GM21367 (cell line): ENCODE data around the gene LRCH3.

ENCODE experiments used
- ATAC-seq: cut with Tn5 transposase; IDR thresholded peaks from one replicate; pipeline ENCODE4 v1.9.1; 2021; ENCODE audit not compliant: unreplicated experiment

Gene LRCH3

DNA sequence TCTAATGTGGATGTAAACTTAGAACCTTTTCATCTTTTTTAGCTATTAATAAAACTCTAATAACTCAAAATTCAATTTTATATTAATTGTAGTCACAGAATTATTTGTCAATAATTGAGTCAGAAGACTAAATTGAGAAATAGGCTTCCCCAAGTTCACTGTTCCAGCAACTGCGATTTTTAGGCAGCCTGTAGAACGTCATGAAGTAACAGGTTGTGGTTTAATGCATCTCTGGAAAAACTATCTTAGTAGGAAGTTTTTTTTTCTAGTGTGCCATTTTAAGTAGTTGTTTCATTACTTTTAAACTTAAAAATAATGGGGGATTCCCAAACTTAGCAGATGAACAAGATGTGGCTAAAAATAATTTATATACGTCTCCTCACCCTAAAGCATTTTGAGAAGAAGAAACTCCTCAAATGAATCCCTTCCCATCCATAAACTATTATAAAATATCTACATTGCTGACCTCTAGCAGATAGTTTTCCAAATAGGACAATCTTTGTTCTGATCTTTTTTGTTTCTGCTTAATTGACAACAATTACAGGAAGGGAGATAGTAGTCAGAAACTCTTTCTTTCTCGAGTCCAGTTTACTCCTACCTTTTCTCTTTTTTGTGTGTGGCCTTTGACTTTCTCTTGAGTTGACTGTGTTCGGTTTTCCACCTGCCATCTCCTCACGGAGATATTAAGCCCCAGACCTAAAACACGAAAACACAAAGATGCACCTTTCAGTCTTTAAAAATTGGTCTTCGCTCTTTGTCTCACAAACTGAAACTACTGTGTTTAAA, 43.1 kb downstream of the LRCH3 start:
- no peak for ATAC-seq

DNA sequence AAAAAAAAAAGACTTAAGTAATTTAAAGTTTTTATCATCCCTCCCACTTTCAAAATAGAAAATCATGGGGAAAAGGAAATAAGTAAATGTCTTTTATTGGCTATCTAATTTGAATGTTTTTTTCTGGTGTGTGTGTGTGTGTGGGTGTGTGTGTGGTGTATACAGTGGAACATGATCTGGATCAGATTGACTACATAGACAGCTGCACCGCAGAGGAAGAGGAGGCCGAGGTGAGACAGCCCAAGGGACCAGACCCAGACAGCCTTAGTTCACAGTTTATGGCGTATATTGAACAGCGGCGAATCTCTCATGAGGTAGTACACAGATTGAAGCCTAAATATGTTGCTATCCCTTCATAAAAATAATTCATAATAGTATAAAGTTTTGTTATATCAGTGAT, 44.5 kb downstream of the LRCH3 start:
- ATAC-seq = no peak

DNA sequence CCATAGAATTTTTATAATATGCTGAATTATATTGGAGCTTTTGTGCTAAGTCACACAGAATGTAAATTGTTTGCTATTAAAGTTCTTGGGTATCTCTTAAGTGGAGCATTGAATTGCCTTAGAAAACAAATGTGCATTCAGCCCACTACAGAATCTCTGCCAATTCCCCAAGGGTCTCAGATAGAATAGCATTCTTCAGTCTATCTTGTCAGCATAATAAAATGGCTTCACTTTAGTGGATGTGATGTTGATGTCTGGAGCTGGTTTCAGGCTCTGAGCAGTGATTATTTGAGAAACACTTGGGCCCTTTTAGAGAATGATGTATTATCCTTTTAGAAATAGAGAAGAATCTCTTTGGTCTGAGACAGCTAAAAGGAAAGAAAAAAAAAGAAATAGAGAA, 45.2 kb downstream of the LRCH3 start:
- ATAC-seq = no peak

DNA sequence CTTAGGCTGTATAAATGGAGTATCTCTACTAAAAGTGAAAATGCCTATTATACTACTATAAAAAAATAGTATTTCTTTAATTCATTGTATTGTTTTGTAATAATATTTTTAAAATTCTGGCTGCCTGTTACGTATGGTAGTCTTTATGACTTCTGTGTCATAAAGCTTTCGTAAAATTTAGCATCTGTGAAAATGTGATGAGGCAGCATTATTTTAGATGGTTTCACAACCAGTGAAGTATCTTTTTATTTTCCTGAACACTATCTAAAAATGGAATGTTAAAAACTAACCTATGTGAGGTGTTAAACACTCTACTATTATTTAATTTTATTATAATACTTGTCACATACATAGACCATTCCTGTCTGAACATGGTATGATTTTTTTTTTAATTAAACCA, 46.2 kb downstream of the LRCH3 start:
- ATAC-seq = no peak

DNA sequence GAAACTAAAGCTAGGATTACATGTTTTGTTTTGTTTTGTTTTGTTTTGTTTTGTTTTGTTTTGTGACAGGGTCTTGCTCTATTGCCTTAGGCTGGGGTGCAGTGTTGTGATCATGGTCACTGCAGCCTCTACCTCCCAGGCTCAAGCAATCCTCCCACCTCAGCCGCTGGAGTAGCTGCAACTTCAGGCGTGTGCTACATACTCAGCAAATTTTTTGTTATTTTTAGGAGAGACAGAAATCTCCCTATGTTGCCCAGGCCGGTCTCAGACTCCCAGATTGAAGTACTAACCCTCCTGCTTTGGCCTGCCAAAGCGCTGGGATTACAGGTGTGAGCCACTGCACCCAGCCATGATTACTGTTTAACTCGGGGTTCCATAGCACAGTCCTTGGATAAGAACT, 50.7 kb downstream of the LRCH3 start:
- no peak for ATAC-seq

DNA sequence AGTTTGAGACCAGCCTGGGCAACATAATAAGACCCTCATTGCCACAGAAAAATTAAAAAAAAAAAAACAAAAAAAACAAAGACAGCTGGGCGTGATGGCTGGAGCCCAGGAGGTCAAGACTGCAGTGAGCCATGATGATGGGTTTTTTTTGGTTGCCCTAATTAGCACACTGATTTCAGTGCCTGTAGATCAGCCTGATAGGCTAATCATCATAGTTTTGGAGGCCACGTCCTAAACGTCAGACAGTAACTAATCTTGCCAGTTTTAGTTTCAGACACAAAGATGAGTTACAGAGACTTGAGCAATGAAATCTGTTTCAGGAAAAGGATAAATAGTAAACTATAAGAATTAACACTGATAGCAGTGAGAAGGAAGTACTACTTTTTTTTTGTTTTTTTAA, 55.4 kb downstream of the LRCH3 start:
- no peak for ATAC-seq

DNA sequence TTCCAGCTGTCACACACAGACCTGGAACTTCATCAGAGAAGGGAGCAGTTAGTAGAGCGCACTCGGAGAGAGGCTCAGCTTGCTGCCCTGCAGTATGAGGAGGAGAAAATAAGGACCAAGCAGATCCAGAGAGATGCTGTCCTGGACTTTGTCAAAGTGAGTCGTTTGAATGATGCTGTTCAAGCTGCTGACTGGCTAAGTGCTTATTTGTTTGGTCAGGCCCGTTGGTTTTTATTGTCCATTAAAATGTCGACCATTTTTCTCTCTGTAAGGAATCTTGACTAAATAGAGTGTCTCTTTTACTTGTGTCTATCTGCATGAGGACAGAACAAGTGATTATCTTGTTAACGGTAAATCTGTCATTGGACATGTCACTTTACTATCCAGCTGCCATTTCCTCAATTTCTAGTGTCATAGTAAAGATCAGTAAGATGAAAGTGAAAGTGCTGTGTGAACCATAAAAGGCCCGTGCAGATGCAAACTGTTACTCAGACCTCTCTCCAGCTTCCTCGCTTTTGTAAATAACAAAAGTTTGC, 56.9 kb downstream of the LRCH3 start:
- peak; percentile 71 for ATAC-seq

DNA sequence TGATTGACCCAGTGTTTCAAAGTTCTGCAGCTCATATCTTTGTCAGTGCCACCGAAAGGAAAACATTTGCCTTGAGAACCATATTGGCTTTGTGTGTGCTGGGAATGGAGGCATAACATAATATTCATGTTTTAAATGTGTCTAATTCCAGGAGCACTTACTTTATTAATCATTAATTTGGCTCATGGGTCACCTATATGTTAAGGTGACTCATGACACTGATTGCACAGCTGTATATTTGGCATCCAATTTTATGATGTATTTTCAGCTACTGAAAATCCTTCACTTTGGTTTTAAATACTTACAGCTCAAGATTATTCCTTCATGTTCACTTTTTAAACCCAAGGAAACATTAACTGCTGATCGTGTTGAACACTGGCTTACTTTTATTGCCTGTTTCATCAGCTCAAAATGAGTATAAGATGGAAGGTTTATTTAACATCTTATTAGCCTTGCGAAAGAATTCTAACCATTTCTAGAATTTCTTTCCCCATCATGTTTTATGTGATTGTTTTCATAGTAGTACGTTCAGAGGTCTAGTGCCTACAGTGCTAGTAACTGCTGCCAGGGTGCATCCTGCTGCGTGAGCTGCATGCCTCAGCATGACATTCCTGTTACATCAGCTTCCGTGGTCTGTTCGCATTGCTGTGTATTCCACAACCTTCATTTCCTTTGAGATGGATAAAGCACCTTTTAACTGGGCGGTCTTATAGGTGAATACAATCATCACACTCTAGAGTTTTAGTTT, 63.7 kb downstream of the LRCH3 start:
- ATAC-seq = no peak

DNA sequence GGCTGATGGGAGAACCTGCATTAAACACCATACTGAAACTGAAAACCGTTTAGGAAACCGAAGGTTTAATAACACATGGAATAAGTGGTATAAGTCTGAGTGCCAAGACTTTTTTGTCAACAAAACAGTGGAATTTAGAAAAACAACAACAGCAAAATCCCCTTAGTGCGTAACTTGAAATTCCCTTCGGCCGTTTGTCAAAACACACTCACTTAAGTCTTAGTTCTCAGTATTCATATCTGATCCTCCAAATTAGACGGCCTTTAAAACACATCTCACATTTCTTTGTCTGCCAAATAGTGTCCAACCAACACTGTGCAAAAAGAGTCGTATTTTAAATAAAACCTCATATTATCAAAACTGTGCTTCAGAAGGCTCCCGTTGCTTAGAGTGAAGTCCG, 64.5 kb downstream of the LRCH3 start:
- ATAC-seq = no peak

DNA sequence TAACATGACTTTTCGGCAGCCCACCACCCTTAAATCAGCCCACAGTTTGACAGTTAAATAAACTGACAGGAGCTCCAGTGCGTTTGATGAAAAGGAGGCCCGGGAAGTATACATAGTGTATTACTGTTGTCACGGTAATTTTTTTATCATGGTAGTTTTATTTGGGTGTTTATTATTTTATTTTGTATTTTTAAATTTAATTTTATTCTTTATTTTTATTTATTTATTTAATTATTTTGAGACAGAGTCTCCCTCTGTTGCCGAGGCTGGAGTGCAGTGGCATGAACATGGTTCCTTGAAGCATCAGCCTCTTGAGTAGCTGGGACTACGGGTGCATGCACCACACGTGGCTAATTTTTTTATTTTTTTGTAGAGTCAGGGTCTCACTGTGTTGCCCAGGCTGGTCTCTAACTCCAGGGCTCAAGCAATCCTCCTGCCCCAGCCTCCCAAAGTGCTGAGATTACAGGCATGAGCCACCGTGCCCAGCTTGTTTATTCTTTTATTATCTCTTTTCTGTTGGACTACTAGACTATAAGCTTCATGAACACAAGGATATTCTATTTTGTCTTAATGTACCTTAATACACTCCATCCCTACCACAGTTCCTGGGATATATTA, 65.3 kb downstream of the LRCH3 start:
- no peak for ATAC-seq

DNA sequence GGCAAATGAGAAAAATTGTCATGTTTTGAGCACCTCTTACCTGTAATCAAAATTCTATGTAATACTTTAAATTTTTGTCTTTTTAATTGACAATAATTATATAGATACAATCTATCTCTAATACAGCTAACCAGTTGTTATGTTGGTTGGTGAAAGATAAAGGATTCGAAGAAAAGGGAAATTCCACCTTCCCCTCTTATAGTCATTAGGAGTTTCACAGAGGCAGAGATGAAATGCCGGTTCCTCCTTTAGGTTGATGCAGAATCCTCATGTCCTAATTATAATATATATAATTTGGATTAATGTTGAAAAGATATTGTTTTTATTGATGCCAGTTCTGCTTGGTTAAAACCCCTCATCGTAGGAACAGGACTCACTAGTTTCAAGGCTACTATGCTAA, 67.1 kb downstream of the LRCH3 start:
- ATAC-seq = no peak

DNA sequence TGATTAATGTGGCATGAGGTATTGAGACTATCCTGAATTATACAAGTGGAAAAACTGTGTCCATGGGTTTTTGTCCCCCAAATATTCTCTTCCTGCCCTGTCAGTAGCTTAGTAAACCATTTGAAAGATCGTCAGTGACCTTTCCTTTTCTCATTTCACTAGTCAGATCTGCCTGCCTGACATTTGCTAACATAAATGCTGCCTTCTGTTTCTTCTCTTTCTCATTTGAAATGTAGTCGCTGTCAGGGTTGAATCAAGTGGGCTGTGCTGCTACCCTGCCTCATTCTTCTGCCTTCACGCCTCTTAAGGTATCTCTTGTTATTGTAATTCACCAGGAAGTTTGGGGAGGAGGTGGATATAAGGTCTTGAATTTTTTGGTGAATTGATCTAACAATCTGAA, 67.5 kb downstream of the LRCH3 start:
- ATAC-seq = no peak

DNA sequence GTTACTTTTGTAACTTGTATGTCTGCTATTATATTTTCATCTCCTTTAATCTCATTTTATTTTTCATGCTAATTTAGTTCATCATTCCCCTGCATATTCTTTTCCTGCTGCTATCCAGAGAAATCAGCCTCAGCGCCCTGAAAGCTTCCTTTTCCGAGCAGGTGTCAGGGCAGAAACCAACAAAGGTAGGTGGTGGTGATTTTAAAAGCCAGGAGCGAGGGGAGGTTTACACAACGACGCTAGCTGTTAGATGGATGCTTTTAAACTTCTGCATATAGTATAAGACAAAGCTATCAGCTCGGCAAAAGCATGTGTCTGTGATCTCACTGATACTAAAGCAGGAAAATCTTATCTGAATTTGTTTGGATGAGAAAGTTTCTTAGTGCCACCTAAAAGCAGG, 75.0 kb downstream of the LRCH3 start:
- ATAC-seq = no peak

DNA sequence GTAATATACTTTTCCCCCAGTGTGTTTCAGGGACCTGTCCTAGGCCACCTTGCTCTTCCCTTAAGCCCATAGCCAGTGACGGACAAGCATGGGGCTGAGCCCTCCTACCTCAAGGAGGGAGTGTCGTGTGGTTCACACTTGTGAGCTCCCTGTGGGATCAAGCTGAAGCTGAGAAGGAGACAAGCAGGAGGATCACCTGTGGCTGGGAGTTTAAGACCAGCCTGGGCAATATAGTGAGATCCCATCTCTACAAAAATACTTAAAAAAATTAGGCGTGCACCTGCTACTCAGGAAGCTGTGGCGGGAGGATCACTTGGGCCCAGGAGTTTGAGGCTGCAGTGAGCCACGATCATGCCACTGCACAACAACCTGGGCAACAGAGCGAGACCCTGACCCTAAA, 82.3 kb downstream of the LRCH3 start:
- no peak for ATAC-seq

DNA sequence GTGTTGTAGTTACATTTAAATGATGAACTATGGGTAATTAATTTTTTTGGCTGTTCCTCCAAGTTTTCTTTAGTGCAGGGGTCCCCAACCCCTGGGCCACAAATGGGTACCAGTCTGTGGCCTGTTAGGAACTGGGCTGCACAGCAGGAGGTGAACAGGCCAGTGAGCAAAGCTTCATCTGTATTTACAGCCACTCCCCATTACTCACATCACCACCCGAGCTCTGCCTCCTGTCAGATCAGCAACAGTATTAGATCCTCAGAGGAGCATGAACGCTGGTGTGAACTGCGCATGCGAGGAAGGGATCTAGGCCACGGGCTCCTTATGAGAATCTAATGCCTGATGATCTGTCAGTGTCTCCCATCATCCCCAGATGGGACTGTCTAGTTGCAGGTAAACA, 83.0 kb downstream of the LRCH3 start:
- no peak for ATAC-seq

DNA sequence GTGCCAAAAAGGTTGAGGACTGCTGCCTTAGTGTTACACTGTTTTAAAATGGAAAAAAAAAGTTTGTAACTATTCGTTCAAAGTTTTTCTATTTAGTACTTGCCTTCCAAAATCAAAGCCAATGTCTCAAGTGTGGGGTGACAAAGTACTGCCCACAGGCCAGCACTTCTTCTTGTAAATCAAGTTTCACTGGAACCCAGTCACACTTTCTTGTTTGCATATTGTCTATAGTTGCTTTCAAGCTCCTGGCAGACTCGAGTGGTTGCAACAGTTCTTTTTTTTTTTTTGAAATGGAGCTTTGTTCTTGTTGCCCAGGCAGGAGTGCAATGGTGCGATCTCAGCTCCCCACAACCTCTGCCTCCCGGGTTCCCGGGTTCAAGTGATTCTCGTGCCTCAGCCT, 83.6 kb downstream of the LRCH3 start:
- ATAC-seq = no peak

DNA sequence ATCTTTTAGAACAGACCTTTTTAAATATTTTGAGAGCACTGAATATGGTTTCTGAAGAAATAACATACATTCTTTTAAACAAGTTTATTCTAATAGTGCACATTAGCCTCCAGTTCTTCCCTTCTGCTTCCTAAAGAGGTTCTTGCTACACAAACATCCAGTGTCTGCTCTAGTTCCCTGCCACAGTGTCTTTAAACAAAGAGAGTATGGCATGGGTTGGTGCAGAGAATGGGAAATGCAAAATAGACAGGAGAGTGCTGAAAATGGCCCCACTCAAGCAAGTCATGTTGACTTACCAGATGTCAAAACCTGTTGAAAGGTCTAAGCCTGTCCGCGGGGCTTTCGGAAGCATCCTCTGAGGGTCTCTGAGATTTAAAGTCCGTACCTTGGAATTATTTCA, 86.8 kb downstream of the LRCH3 start:
- ATAC-seq = no peak

DNA sequence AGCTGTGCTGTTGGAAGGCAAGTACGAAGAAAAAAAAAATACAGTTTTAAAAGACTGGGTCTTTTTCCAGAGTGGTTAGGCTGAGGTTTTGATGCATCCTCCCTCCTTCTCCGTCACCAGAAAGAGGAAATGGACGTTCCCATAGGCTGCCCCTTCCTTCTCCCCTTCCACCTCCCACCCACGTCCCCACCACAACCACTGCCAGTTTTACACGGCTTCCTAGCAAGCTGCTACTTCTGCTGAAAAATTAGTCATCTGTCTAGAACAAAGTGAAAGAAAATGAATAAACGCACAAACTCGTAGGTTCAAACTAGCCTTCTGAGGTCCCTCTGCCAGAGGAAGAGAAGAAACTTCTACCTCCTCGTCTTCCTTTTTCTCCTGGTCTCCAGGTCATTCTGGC, 87.4 kb downstream of the LRCH3 start:
- no peak for ATAC-seq

DNA sequence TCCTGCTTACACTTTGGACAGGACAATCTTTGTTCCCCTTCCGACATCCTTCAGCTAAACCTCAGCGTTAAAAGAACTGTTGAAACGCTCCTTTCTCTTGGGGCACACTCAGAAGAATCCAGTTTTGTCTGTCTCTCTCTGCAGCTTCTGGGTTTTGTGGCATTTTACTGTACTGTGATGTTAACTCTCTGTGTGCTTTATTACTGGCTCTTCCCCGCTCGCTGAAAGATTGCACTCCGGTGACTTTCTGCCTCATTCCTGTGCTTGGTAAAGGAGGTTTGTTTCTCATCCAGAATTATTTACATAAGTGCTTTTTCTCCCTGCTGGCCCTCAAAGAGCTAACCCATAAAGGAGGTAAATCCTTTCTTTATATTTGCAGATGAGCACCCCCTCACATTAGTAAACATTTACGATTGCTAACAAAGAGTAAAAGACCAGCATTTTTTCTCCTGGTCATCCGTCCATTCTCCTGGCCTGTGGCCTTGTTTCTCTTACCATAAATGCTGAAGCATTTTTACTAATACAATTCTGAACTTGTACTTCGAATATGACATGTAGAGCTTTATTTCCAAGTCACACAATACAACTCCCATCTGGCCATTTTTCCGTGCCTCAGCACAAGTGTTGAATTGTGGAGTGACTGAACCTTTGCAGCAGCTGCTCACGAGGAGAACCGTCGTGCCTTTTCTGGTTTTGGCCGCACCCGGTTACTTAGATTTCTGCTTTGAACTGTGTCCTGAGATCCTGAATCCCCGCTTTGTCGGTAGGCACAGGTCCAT, 89.6 kb downstream of the LRCH3 start:
- no peak for ATAC-seq

DNA sequence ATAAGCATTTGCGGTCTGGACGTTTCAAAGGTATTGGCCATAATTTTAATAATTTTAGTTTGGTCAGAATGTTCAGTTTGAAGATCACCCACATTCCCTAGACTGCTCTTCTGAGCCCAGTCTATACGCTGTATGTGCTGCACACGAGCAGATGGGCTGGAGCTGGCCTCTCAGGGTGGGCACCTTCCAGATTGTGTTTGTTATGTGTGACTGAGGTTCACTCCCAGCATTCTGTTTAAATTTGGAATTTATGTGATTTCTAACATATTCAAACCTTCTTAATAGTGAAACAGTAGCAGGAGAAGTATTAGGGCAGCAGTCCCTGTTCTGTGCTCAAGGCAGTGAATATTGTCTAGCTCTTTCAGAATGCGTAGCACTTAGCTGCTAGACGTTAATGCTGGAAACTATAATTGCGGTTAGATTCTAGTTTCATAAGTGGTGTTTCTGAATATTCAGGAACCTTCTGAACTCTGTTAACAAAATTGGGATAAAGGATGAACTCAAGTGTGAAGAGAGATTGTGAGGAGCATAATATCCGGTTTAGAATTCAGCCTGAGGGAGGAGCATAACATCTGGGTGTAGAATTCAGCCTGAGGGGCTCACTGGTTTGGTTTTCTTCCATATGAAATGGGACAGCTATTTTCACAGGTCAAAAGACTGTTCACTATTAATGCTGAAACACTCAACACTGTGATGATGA, 90.4 kb downstream of the LRCH3 start:
- no peak for ATAC-seq

DNA sequence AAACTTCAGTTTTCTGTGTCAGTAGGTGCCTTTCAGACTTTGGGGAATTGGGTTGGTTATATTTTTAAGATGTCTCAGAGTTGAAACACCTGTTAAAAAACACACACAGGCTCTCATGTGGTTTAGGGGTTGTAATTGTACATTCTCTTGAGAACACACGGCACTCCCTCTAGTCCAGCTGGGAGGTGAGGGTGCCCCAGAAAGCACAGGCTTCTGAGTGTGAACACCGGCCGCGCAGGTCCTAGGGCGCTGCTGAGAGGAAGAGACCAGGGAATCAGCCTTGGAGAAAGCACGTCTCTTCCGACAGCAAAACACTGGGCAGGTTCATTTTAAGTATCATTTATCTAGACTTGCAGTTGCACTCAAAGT, 90.9 kb downstream of the LRCH3 start:
- no peak for ATAC-seq
